ENCODE results near the gene RPL10. TPM values are rescaled to one million over a fixed set of nuclear protein-coding genes. Genes with fewer than 3 reads are reported as not detected.
A peak's percentile ranks its signal among the peaks of the same experiment; 100 is the strongest.

The RPL10 gene
- total and polyA plus RNA-seq, 2 experiments from 2014 or later: 1,435 to 6,561 TPM

DNA sequence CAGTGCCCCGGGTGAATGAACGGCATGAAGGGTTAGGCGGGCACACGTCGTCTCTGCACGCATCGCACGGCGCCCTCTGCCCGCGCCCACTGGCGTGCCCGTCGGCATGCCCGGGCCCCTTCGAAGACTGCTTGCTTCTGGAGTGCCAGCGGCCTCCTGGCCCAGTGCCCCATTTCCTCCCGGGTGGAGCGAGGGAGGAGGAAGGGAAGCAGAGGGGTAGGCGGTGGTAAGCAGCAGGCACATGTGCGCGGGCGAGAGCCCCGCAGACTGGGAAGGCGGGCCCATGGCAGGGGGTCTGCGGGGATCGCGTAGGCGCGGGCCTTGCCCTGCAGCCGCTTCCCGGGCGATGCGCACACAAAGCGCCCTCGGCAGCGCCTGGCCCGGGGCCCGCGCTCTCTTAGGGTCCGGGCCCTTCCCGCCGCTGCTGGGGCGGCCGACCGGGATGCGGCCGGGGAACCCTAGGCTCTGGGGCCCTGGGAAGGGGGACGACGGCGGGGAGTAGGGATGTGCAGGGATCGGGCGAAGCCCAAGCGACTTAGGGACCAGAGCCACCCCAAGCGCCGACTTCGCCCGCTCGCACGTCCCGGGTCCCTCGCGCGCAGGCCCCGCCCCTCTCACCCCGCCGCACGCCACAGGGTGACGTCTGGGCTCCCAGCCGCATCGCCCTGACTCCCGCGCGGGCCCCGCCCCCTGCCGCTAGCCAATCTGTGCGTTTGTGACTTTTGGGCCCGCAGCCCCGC lies 19.9 kb upstream of the RPL10 start:
- Histone ChIP-seq H3K27ac (peak overlapping the region; percentile 98), H3K79me2 (ENCODE audit: insufficient read depth) (peaks cover 29% of the 10 kb centered on the region), H3K9me2 (ENCODE audit: insufficient read depth) (no peaks in the 10 kb centered on the region), H3K4me1 (ENCODE audit: insufficient read depth) (0 out of 2 replicates have a peak, but pooled peaks cover 7% of the 10 kb centered on the region), H3K4me2 (ENCODE audit: unreplicated experiment) (peak overlapping the region; percentile 48), H4K20me1 (ENCODE audit: insufficient read depth) (no peaks in the 10 kb centered on the region), H3K9ac (peak overlapping the region; percentile 92), H3K36me3 (ENCODE audit: low read depth) (no peaks in the 10 kb centered on the region), H3K27me3 (replicated peaks; ENCODE audit: insufficient read depth) (no peaks in the 10 kb centered on the region), H3F3A (ENCODE audit: insufficient read depth) (no peaks in the 10 kb centered on the region), H2AFZ (no peak overlapping the region; the same call in 1 of the 2 replicates), H3K9me3 (ENCODE audit: low read depth) (no peaks in the 10 kb centered on the region), H3K4me3 (peak overlapping the region; percentile 72)
- WGBS, 2 experiments (ENCODE audit: low coverage in 1 of 2, low lambda C conversion rate in 2 of 2, missing lambda C conversion rate in 2 of 2): 0 to 2% methylated on average over 2 to 30 of the region's 79 CpGs
- in situ Hi-C loops (cut with MboI): no loop called here
- TF ChIP-seq EZH2 (IDR thresholded peaks at IDR 0.05; ENCODE audit: insufficient read depth, poor library complexity, severe bottlenecking) (no peak), EZH2phosphoT487 (IDR thresholded peaks at IDR 0.05; ENCODE audit: insufficient read depth, low read depth) (no peak)
- peak; percentile 68 for DNase-seq

DNA sequence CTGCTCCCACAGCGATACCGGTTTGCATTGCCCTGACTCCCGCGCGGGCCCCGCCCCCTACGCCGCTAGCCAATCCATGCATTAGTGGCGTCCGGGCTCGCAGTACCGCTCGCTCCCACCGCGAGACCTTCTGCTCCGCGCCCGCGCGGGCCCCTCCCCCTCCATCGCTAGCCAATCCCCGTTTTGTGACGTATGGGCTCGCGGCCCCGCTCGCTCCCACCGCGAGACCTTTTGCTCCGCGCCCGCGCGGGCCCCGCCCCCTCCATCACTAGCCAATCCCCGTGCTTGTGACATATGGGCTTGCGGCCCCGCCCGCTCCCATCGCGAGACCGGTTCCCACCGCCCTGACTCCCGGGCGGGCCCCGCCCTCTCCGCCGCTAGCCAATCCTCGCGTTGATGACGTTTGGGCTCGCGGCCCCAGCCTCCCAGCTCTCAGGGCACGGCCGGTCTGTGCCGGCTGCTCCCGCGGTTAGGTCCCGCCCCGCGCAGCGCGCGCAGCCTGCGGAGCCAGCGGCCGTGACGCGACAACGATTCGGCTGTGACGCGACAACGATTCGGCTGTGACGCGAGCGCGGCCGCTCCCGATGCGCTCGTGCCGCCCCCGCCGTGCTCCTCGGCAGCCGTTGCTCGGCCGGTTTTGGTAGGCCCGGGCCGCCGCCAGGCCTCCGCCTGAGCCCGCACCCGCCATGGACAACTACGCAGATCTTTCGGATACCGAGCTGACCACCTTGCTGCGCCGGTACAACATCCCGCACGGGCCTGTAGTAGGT lies 19.2 kb upstream of the RPL10 start, which contains the start of gene EMD:
EMD (plus strand) TSS at position 497 of the 770 bp plus-strand sequence; CDS start at position 687, 190 bp downstream.
- no peaks in the 10 kb centered on the region for H3K27me3 ChIP-seq (replicated peaks; ENCODE audit: insufficient read depth)
- peak within 1 kb of the TSS; percentile 100 for H3K9ac ChIP-seq
- no peaks in the 10 kb centered on the region for H3K36me3 ChIP-seq (ENCODE audit: low read depth)
- H2AFZ ChIP-seq: no peak within 1 kb of the TSS; the same call in 1 of the 2 replicates
- H3K4me2 ChIP-seq (ENCODE audit: unreplicated experiment): peak within 1 kb of the TSS; percentile 62
- H3K9me2 ChIP-seq (ENCODE audit: insufficient read depth): no peaks in the 10 kb centered on the region
- TF ChIP-seq EZH2 (IDR thresholded peaks at IDR 0.05; ENCODE audit: insufficient read depth, poor library complexity, severe bottlenecking) (no peak), EZH2phosphoT487 (IDR thresholded peaks at IDR 0.05; ENCODE audit: insufficient read depth, low read depth) (no peak)
- peak; percentile 96 for DNase-seq
- H3K79me2 ChIP-seq (ENCODE audit: insufficient read depth): peaks cover 24% of the 10 kb centered on the region
- peak within 1 kb of the TSS; percentile 85 for H3K4me3 ChIP-seq
- H3K4me1 ChIP-seq (ENCODE audit: insufficient read depth): 0 out of 2 replicates have a peak, but pooled peaks cover 7% of the 10 kb centered on the region
- no peaks in the 10 kb centered on the region for H4K20me1 ChIP-seq (ENCODE audit: insufficient read depth)
- no peaks in the 10 kb centered on the region for H3K9me3 ChIP-seq (ENCODE audit: low read depth)
- H3F3A ChIP-seq (ENCODE audit: insufficient read depth): no peaks in the 10 kb centered on the region
- in situ Hi-C loops (cut with MboI): no loop called here
- 0 to 2% methylated on average over 4 to 50 of the region's 103 CpGs for WGBS, 2 experiments (ENCODE audit: low coverage in 1 of 2, low lambda C conversion rate in 2 of 2, missing lambda C conversion rate in 2 of 2)
- peak within 1 kb of the TSS; percentile 98 for H3K27ac ChIP-seq

GRCh38 chrX:154379569-154379951 lies 18.6 kb upstream of the RPL10 start:
- in situ Hi-C loops (cut with MboI): no loop called here
- no peaks in the 10 kb centered on the region for H3K9me3 ChIP-seq (ENCODE audit: low read depth)
- H3K79me2 ChIP-seq (ENCODE audit: insufficient read depth): peaks cover 24% of the 10 kb centered on the region
- H3K27me3 ChIP-seq (replicated peaks; ENCODE audit: insufficient read depth): no peaks in the 10 kb centered on the region
- H3K4me1 ChIP-seq (ENCODE audit: insufficient read depth): 0 out of 2 replicates have a peak, but pooled peaks cover 7% of the 10 kb centered on the region
- H3K9ac ChIP-seq: peak overlapping the region; percentile 100
- no peaks in the 10 kb centered on the region for H3K36me3 ChIP-seq (ENCODE audit: low read depth)
- TF ChIP-seq EZH2 (IDR thresholded peaks at IDR 0.05; ENCODE audit: insufficient read depth, poor library complexity, severe bottlenecking) (no peak), EZH2phosphoT487 (IDR thresholded peaks at IDR 0.05; ENCODE audit: insufficient read depth, low read depth) (no peak)
- H3K4me3 ChIP-seq: peak overlapping the region; percentile 85
- no peak overlapping the region for H2AFZ ChIP-seq
- DNase-seq: peak; percentile 28
- WGBS, 2 experiments (ENCODE audit: low coverage in 1 of 2, low lambda C conversion rate in 2 of 2, missing lambda C conversion rate in 2 of 2): 1% methylated on average over 17 of the region's 38 CpGs; no CpG with 5 or more reads in 1 of the 2 experiments
- peak overlapping the region; percentile 62 for H3K4me2 ChIP-seq (ENCODE audit: unreplicated experiment)
- peak overlapping the region; percentile 96 for H3K27ac ChIP-seq
- H3F3A ChIP-seq (ENCODE audit: insufficient read depth): no peaks in the 10 kb centered on the region
- H4K20me1 ChIP-seq (ENCODE audit: insufficient read depth): no peaks in the 10 kb centered on the region
- H3K9me2 ChIP-seq (ENCODE audit: insufficient read depth): no peaks in the 10 kb centered on the region

- Histone ChIP-seq H3K4me1 (ENCODE audit: insufficient read depth) (0 out of 2 replicates have a peak, but pooled peaks cover 7% of the 10 kb centered on the region), H3K27me3 (replicated peaks; ENCODE audit: insufficient read depth) (no peaks in the 10 kb centered on the region), H2AFZ (no peak overlapping the region), H3K36me3 (ENCODE audit: low read depth) (no peaks in the 10 kb centered on the region), H3K79me2 (ENCODE audit: insufficient read depth) (peaks cover 24% of the 10 kb centered on the region), H3K27ac (peak overlapping the region; percentile 96), H3K4me2 (ENCODE audit: unreplicated experiment) (peak overlapping the region; percentile 62), H3F3A (ENCODE audit: insufficient read depth) (no peaks in the 10 kb centered on the region), H3K4me3 (peak overlapping the region; percentile 85), H3K9me2 (ENCODE audit: insufficient read depth) (no peaks in the 10 kb centered on the region), H3K9me3 (ENCODE audit: low read depth) (no peaks in the 10 kb centered on the region), H3K9ac (peak overlapping the region; percentile 100), H4K20me1 (ENCODE audit: insufficient read depth) (no peaks in the 10 kb centered on the region)
- DNase-seq: peak; percentile 55
- WGBS, 2 experiments (ENCODE audit: low coverage in 1 of 2, low lambda C conversion rate in 2 of 2, missing lambda C conversion rate in 2 of 2): 10 to 12% methylated on average over 10 to 13 of the region's 13 CpGs
- in situ Hi-C loops (cut with MboI): no loop called here
- TF ChIP-seq EZH2phosphoT487 (IDR thresholded peaks at IDR 0.05; ENCODE audit: insufficient read depth, low read depth) (no peak), EZH2 (IDR thresholded peaks at IDR 0.05; ENCODE audit: insufficient read depth, poor library complexity, severe bottlenecking) (no peak)
These were observed 18.0 kb upstream of the RPL10 start for GRCh38 chrX:154380153-154380552.
